Kidney capillary endothelial cell (primary cell): Measurements from ENCODE around the gene NEO1.

Source experiments
- DNase-seq: peaks from one replicate; pipeline ENCODE4 v3.0.0-alpha.2; 2018; ENCODE audit warnings: low spot score

NEO1 gene

GRCh38 chr15:73031648-73032047 is 20.6 kb upstream of the NEO1 start:
- DNase-seq = no peak

GRCh38 chr15:73033611-73034010 is 18.7 kb upstream of the NEO1 start:
- no peak for DNase-seq

- DNase-seq = no peak
These were observed 18.0 kb upstream of the NEO1 start for GRCh38 chr15:73034221-73034620.

- no peak for DNase-seq
These were observed 17.0 kb upstream of the NEO1 start for GRCh38 chr15:73035221-73035620.

GRCh38 chr15:73038220-73038619 is 14.0 kb upstream of the NEO1 start:
- no peak for DNase-seq

- DNase-seq = no peak
These were observed 6.2 kb upstream of the NEO1 start for GRCh38 chr15:73046073-73046472.

GRCh38 chr15:73047882-73048281 is 4.4 kb upstream of the NEO1 start:
- no peak for DNase-seq

- no peak for DNase-seq
These were observed 3.5 kb upstream of the NEO1 start for GRCh38 chr15:73048624-73049295.

GRCh38 chr15:73049564-73050215 is 2.6 kb upstream of the NEO1 start:
- DNase-seq = no peak

- DNase-seq = no peak
These were observed 1.5 kb upstream of the NEO1 start for GRCh38 chr15:73050561-73051295.

- DNase-seq = no peak
These were observed 864 bp upstream of the NEO1 start for GRCh38 chr15:73051391-73051806.

- no peak for DNase-seq
These were observed 562 bp downstream of the NEO1 start for GRCh38 chr15:73052653-73053397.

GRCh38 chr15:73053398-73053723 is 1.1 kb downstream of the NEO1 start:
- DNase-seq = no peak

GRCh38 chr15:73054417-73054953 is 2.2 kb downstream of the NEO1 start:
- no peak for DNase-seq

GRCh38 chr15:73056460-73056859 is 4.2 kb downstream of the NEO1 start:
- no peak for DNase-seq

- DNase-seq = no peak
These were observed 6.2 kb downstream of the NEO1 start for GRCh38 chr15:73058437-73058836.

- no peak for DNase-seq
These were observed 12.9 kb downstream of the NEO1 start for GRCh38 chr15:73065114-73065513.

- no peak for DNase-seq
These were observed 16.8 kb downstream of the NEO1 start for GRCh38 chr15:73069109-73069508.

GRCh38 chr15:73072894-73073293 is 20.6 kb downstream of the NEO1 start:
- DNase-seq = no peak

GRCh38 chr15:73074241-73074640 is 22.0 kb downstream of the NEO1 start:
- no peak for DNase-seq

- DNase-seq = no peak
These were observed 23.0 kb downstream of the NEO1 start for GRCh38 chr15:73075160-73075859.

- DNase-seq = no peak
These were observed 26.0 kb downstream of the NEO1 start for GRCh38 chr15:73078291-73078690.
